ENCODE results near the gene NOP10.

- TF ChIP-seq, protein P1, sequence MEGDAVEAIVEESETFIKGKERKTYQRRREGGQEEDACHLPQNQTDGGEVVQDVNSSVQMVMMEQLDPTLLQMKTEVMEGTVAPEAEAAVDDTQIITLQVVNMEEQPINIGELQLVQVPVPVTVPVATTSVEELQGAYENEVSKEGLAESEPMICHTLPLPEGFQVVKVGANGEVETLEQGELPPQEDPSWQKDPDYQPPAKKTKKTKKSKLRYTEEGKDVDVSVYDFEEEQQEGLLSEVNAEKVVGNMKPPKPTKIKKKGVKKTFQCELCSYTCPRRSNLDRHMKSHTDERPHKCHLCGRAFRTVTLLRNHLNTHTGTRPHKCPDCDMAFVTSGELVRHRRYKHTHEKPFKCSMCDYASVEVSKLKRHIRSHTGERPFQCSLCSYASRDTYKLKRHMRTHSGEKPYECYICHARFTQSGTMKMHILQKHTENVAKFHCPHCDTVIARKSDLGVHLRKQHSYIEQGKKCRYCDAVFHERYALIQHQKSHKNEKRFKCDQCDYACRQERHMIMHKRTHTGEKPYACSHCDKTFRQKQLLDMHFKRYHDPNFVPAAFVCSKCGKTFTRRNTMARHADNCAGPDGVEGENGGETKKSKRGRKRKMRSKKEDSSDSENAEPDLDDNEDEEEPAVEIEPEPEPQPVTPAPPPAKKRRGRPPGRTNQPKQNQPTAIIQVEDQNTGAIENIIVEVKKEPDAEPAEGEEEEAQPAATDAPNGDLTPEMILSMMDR (IDR thresholded peaks at IDR 0.05), result no peak
- TF ChIP-seq POLR2AphosphoS5 (IDR thresholded peaks at IDR 0.05; ENCODE audit: low read depth, low read length), result no peak
- TF ChIP-seq, protein P2, sequence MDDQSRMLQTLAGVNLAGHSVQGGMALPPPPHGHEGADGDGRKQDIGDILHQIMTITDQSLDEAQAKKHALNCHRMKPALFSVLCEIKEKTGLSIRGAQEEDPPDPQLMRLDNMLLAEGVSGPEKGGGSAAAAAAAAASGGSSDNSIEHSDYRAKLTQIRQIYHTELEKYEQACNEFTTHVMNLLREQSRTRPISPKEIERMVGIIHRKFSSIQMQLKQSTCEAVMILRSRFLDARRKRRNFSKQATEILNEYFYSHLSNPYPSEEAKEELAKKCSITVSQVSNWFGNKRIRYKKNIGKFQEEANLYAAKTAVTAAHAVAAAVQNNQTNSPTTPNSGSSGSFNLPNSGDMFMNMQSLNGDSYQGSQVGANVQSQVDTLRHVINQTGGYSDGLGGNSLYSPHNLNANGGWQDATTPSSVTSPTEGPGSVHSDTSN (IDR thresholded peaks at IDR 0.05), result no peak
- no peak for TF ChIP-seq IRF3 (IDR thresholded peaks at IDR 0.05; ENCODE audit: low read depth, low read length)
Observed at GRCh38 chr15:34358948-34359347, 16.0 kb upstream of the NOP10 start.
